22Rv1 (cell line): ENCODE measurements around the gene GAK.

Experiments
- ZFX ChIP-seq: fragments of 450-650 bp; IDR thresholded peaks from 2 replicates; pipeline ENCODE4 v1.6.1; 2017; ENCODE audit warnings: antibody characterized with exemption, borderline replicate concordance
- TF ChIP-seq, protein P1 (sequence below): fragments of 450-650 bp; IDR thresholded peaks from 2 replicates; pipeline ENCODE4 v1.5.1; 2017; ENCODE audit warnings: mild to moderate bottlenecking

DNA sequence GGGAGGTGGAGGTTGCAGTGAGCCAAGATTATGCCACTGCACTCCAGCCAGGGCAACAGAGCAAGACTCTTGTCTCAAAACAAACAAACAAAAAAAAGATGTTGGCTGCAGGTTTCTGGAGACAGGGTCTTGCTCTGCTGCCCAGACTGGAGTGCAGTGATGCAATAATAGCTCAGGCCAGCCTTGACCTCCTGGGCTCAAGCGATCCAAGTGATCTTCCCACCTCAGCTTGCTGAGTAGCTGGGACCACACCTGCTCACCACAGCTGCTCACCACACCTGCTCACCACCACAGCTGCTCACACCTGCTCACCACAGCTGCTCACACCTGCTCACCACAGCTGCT is 76.3 kb downstream of the GAK start:
- TF ChIP-seq, protein P1, sequence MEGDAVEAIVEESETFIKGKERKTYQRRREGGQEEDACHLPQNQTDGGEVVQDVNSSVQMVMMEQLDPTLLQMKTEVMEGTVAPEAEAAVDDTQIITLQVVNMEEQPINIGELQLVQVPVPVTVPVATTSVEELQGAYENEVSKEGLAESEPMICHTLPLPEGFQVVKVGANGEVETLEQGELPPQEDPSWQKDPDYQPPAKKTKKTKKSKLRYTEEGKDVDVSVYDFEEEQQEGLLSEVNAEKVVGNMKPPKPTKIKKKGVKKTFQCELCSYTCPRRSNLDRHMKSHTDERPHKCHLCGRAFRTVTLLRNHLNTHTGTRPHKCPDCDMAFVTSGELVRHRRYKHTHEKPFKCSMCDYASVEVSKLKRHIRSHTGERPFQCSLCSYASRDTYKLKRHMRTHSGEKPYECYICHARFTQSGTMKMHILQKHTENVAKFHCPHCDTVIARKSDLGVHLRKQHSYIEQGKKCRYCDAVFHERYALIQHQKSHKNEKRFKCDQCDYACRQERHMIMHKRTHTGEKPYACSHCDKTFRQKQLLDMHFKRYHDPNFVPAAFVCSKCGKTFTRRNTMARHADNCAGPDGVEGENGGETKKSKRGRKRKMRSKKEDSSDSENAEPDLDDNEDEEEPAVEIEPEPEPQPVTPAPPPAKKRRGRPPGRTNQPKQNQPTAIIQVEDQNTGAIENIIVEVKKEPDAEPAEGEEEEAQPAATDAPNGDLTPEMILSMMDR: no peak
- TF ChIP-seq ZFX: no peak
